ENCODE data around the gene TMEM9B.
A peak's percentile ranks its signal among the peaks of the same experiment; 100 is the strongest.

Gene TMEM9B

DNA sequence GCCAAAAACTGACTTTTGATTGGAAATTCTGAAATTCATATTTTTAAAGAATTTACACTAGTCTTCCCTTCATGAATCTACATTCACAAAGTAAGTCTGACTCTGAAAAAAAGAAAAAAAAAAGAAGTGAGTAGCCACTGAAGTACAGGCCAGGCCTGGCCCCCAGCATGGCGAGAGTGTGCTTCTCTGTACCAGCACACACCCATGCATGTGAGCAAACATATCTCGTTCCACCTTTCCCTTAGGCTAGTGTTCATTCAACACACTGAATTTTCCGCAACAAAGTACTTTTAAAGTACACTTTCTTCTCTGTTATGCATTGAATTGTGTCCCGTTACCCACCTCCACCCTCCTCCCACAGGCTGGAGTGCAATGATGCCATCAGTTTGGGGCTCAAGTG lies 36.0 kb downstream of the TMEM9B start:
- no peak for DNase-seq

DNA sequence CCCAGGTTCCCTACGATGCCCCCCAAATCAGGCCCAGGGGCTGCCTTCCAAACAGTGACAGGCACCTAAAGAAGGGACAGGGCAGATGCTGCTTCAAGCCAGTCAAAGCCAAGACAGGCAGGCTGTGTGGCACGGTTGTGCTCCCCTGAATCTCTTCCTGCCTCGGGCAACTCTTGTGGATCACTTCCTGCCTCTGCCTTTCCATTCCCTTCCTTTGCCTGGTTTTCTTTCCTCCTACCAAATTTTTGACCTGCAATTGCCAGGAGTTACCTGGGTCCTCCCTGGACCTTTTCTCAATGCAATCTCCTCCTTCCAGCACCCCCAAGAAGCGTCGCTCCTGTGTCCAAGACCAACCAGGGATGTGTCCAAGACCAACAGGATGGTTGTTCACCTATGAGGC lies 37.0 kb downstream of the TMEM9B start:
- no peak for DNase-seq

DNA sequence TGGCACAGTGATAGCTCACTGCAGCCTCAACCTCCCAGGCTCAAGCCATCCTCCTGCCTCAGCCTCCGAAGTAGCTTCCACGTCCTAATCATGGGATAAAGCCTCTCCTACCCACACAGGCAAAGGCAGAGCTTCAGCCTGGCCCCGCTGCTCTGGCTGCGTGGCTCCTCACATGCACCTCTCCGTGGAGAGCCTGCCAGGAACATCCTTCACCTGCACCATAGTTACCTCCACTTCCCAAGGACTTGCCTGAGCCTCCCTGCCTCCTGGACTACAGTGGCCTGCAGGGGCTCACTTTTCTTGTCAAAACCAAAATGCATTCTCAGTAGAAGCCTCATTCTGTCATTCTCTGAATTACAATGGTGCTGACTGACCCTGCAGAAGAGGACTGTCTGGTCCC lies 38.0 kb downstream of the TMEM9B start:
- no peak for DNase-seq

- DNase-seq, result no peak
These were observed 38.5 kb downstream of the TMEM9B start for GRCh38 chr11:8925711-8926110.

DNA sequence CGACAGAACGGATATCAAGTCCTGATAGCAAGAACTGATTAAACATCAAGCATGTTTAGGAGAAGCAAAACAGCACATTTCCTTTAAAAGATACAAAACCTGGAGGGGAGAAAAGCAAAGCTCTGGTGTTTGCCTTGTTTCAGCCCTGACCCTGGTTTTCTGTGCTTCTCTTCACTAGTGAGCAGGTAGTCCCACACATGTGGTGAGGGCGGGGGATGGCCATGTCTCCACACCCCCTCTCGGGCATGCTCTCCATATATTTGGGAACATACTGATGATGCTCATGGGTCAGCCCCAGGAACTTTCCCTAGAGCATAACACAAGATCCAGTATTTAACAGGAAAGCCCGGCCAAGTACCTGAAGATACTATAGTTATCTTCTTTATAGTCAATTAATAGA lies 41.6 kb downstream of the TMEM9B start:
- DNase-seq, result no peak

- no peak for DNase-seq
These were observed 47.0 kb downstream of the TMEM9B start for GRCh38 chr11:8917157-8917825.

GRCh38 chr11:8914661-8915018 lies 49.6 kb downstream of the TMEM9B start:
- no peak for DNase-seq

GRCh38 chr11:8913961-8914660 lies 50.1 kb downstream of the TMEM9B start:
- DNase-seq, result peak; percentile 61

DNA sequence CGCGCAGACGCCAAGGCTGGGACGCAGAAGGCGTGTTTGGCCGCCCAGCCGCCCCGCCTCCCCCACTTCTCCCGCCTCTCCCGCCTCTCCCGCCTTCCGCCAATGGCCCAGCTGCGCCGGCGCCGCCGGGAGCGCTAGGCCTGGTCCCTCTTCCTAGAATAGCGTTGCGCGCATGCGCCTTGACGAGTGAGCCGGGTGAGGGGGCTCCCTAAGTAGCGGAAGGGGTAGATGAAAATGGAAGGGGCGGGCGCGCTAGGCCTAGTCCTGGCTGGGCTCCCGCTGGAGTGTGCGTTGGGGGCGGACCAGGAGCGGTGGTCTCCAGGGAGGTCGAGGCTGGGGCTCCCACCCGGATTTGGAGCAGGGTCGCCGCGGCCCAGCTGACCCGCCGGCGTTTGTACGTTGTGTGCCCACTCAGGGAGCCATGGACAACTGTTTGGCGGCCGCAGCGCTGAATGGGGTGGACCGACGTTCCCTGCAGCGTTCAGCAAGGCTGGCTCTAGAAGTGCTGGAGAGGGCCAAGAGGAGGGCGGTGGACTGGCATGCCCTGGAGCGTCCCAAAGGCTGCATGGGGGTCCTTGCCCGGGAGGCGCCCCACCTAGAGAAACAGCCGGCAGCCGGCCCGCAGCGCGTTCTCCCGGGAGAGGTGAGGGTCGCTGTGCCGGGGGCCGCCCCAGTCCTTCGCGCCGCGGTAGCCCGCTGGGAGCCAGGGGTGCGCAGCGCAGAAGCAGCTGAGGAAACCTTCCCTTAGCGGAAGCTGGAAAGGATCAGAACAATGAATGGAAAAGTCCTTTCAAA lies 53.0 kb downstream of the TMEM9B start, which contains the start of gene AKIP1:
TSS of gene AKIP1 (plus strand) at position 161 of the 795 bp plus-strand sequence. CDS start at position 422, 261 bp downstream.
- DNase-seq, result peak; percentile 99

GRCh38 chr11:8910649-8911026 lies 53.6 kb downstream of the TMEM9B start:
- no peak for DNase-seq

DNA sequence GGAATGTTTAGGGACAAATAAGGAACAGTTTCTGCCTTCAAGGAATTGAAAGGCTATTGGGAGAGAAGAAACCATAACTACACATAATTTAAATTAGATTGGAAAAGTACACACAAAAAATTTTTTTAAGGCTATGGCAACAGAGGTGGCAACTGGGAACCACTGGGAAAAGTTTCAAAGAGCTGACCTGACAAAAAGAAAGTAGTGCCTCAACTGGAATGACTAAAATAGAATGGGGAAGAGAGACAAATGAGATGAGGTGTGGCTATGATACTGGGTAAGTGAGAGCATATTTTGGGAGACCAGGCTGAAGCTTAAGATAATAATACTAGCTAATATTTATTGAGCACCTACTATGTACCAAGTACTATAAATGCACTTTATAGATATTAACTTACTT lies 56.1 kb downstream of the TMEM9B start:
- no peak for DNase-seq

DNA sequence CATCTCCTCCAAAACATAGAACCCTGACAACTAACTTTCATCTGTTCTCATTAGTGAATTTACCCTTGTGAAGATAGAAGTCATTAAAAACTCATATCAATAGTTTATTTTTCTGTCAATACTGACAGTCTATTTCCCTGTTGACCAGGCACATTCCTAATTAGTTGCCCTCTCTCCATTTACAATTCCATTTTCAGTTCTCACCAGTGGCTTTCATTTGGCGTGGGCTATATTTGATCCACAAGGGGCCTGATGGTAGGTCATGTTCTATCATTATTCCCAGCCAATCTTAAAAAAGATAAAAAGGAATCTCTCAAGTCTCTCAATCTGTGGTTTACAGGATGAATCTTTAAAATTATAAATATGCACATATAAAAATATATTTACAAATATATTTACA lies 57.1 kb downstream of the TMEM9B start:
- DNase-seq, result no peak

DNA sequence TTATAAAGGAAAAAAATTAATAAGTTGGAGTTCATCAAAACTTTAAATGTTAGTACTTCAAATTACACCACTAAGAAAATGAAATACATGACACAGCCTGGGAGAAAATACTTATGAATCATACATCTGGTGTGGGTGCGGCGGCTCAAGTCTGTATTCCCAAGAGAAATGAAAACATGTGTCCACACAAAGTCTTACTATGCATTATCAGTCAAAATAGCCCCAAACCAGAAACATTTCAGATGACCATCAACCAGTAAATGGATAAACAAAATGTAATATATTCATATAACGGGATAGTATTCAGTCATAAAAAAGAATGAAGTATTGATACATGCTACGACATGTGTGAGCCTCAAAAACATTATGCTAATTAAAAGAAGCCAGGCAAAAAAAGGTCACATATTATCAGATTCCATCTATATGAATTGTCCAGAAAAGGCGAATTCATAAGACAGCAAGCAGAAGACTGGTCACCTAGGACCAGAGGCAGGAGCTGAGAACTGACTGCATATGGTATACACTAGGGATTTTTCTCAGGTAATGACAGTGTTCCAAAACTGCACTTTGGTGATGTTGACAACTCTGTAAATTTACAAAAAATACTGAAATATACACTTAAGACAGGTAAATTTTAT lies 58.6 kb downstream of the TMEM9B start:
- no peak for DNase-seq

- DNase-seq, result no peak
These were observed 65.0 kb downstream of the TMEM9B start for GRCh38 chr11:8899119-8899753.

All from NCI-H1105 (cell line).